ENCODE results near the gene DZIP3. TPM values are rescaled to one million over a fixed set of nuclear protein-coding genes. Genes with fewer than 3 reads are reported as not detected.

Gene DZIP3
- total and polyA plus RNA-seq, 2 donors (not counting 1 experiment from before 2014, with no cell fraction given), result 11.0 to 26.4 TPM

DNA sequence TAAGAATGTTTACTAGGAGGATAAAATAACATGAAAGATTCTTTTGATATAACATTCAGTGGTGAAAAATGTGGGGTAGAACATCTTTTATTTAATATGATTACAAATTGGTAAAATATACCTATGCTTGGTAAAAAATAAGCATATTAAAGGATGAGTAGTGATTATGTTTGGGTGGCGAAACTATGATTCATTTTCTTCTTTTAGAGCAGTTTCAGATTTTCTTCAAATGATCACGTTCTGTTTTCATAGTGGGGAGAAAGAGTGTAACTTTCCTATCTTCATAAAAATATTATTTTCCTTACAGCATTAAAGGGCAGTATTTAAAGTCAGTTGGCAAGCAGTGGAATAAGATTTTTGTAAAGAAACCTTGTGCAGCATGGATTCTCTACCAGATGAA is 15.5 kb downstream of the DZIP3 start:
- DNase-seq (ENCODE audit: low read depth in 2 of 2), result no peak
- H3K4me3 ChIP-seq (replicated peaks in 1 of 4; ENCODE audit: control extremely low read depth in 1 of 4, insufficient read depth in 1 of 4, low read depth in 3 of 4, low read length in 4 of 4), result no peak overlapping the region
- no peaks in the 10 kb centered on the region for H3K9me3 ChIP-seq (ENCODE audit: control insufficient read depth, insufficient read depth, low read depth, low read length)
- H3K79me2 ChIP-seq (ENCODE audit: control insufficient read depth, insufficient read depth, low read length), result no peaks in the 10 kb centered on the region
- no peaks in the 10 kb centered on the region for H3K36me3 ChIP-seq (ENCODE audit: control insufficient read depth, insufficient read depth, low read length)
- TF ChIP-seq EZH2 (IDR thresholded peaks at IDR 0.05; ENCODE audit: low read length, missing control alignments) (no peak), CTCF (conservative IDR thresholded peaks at IDR 0.05 in 1 of 2, IDR thresholded peaks at IDR 0.05 in 1 of 2; ENCODE audit: low read depth in 1 of 2, low read length in 2 of 2) (no peak)
- no peaks in the 10 kb centered on the region for H3K27me3 ChIP-seq (ENCODE audit: control insufficient read depth, insufficient read depth, low read length)
- peaks cover 3% of the 10 kb centered on the region for H3K4me1 ChIP-seq (ENCODE audit: control insufficient read depth, extremely low read depth, insufficient read depth, low read length)
- no peak overlapping the region for H3K4me2 ChIP-seq (ENCODE audit: extremely low read depth, insufficient read depth, low read length)
- H3K9ac ChIP-seq (ENCODE audit: insufficient read depth, low read length), result no peak overlapping the region
- H3K27ac ChIP-seq (ENCODE audit: insufficient read depth, low read length), result no peak overlapping the region
- H2AFZ ChIP-seq (ENCODE audit: low read length), result no peak overlapping the region
- H4K20me1 ChIP-seq (ENCODE audit: control insufficient read depth, extremely low read depth, insufficient read depth, low read length), result no peaks in the 10 kb centered on the region

- Histone ChIP-seq H3K27me3 (ENCODE audit: control insufficient read depth, insufficient read depth, low read length) (no peaks in the 10 kb centered on the region), H3K79me2 (ENCODE audit: control insufficient read depth, insufficient read depth, low read length) (no peaks in the 10 kb centered on the region), H2AFZ (ENCODE audit: low read length) (no peak overlapping the region), H3K27ac (ENCODE audit: insufficient read depth, low read length) (no peak overlapping the region), H4K20me1 (ENCODE audit: control insufficient read depth, extremely low read depth, insufficient read depth, low read length) (no peaks in the 10 kb centered on the region), H3K9ac (ENCODE audit: insufficient read depth, low read length) (no peak overlapping the region), H3K4me2 (ENCODE audit: extremely low read depth, insufficient read depth, low read length) (no peak overlapping the region), H3K36me3 (ENCODE audit: control insufficient read depth, insufficient read depth, low read length) (no peaks in the 10 kb centered on the region), H3K4me3 (replicated peaks in 1 of 4; ENCODE audit: control extremely low read depth in 1 of 4, insufficient read depth in 1 of 4, low read depth in 3 of 4, low read length in 4 of 4) (no peak overlapping the region), H3K4me1 (ENCODE audit: control insufficient read depth, extremely low read depth, insufficient read depth, low read length) (peaks cover 3% of the 10 kb centered on the region), H3K9me3 (ENCODE audit: control insufficient read depth, insufficient read depth, low read depth, low read length) (no peaks in the 10 kb centered on the region)
- no peak for DNase-seq (ENCODE audit: low read depth in 2 of 2)
- TF ChIP-seq EZH2 (IDR thresholded peaks at IDR 0.05; ENCODE audit: low read length, missing control alignments) (no peak), CTCF (conservative IDR thresholded peaks at IDR 0.05 in 1 of 2, IDR thresholded peaks at IDR 0.05 in 1 of 2; ENCODE audit: low read depth in 1 of 2, low read length in 2 of 2) (no peak)
Observed at GRCh38 chr3:108605491-108605890, 16.0 kb downstream of the DZIP3 start.

DNA sequence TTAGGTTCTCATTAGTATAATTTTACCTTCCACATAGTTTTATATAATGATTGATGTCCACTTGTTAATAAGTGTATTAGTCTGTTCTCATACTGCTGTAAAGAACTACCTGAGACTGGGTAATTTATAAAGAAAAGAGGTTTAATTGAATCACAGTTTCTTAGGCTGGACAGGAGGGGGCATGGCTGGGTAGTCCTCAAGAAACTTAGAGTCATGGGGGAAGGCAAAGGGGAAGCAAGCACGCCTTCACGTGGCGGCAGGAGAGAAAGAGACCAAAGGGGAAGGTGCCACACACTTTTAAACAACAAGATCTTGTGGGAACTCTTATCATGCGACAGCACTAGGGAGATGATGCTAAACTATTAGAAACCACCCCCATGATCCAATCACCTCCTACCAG is 19.2 kb downstream of the DZIP3 start:
- no peak for DNase-seq (ENCODE audit: low read depth in 2 of 2)
- H3K4me3 ChIP-seq (replicated peaks in 1 of 4; ENCODE audit: control extremely low read depth in 1 of 4, insufficient read depth in 1 of 4, low read depth in 3 of 4, low read length in 4 of 4), result no peak overlapping the region
- H3K27me3 ChIP-seq (ENCODE audit: control insufficient read depth, insufficient read depth, low read length), result no peaks in the 10 kb centered on the region
- no peak overlapping the region for H2AFZ ChIP-seq (ENCODE audit: low read length)
- no peaks in the 10 kb centered on the region for H4K20me1 ChIP-seq (ENCODE audit: control insufficient read depth, extremely low read depth, insufficient read depth, low read length)
- no peak for TF ChIP-seq EZH2 (IDR thresholded peaks at IDR 0.05; ENCODE audit: low read length, missing control alignments)
- TF ChIP-seq CTCF (conservative IDR thresholded peaks at IDR 0.05 in 1 of 2, IDR thresholded peaks at IDR 0.05 in 1 of 2; ENCODE audit: low read depth in 1 of 2, low read length in 2 of 2), result no peak
- no peak overlapping the region for H3K9ac ChIP-seq (ENCODE audit: insufficient read depth, low read length)
- no peaks in the 10 kb centered on the region for H3K36me3 ChIP-seq (ENCODE audit: control insufficient read depth, insufficient read depth, low read length)
- no peaks in the 10 kb centered on the region for H3K9me3 ChIP-seq (ENCODE audit: control insufficient read depth, insufficient read depth, low read depth, low read length)
- no peaks in the 10 kb centered on the region for H3K79me2 ChIP-seq (ENCODE audit: control insufficient read depth, insufficient read depth, low read length)
- H3K4me1 ChIP-seq (ENCODE audit: control insufficient read depth, extremely low read depth, insufficient read depth, low read length), result peaks cover 2% of the 10 kb centered on the region
- H3K4me2 ChIP-seq (ENCODE audit: extremely low read depth, insufficient read depth, low read length), result no peak overlapping the region
- no peak overlapping the region for H3K27ac ChIP-seq (ENCODE audit: insufficient read depth, low read length)
